Fibroblast of lung (primary cell): ENCODE data around the gene GRAP. TPM values are rescaled to one million over a fixed set of nuclear protein-coding genes. Genes with fewer than 3 reads are reported as not detected.

Experiments
- DNase-seq, 2 donors: peaks; one replicate each; pipeline versions ENCODE4 v3.0.0 to v3.0.0-alpha.2; 2010; ENCODE audit warnings: low read depth in 2 of 2
- H2AFZ ChIP-seq: 2 replicates; pipeline ENCODE4 v1.5.1; 2012; ENCODE audit warnings: low read length, control low read depth, inconsistent platforms
- H3K27ac ChIP-seq: 2 replicates; pipeline ENCODE4 v1.5.1; 2011; ENCODE audit warnings: low read length, control low read depth; ENCODE audit not compliant: insufficient read depth
- H3K27me3 ChIP-seq: 2 replicates; pipeline ENCODE4 v1.5.1; 2011; ENCODE audit warnings: mild to moderate bottlenecking, low read length; ENCODE audit not compliant: control insufficient read depth, insufficient read depth
- H3K36me3 ChIP-seq: 2 replicates; pipeline ENCODE4 v1.5.1; 2011; ENCODE audit warnings: low read length; ENCODE audit not compliant: control insufficient read depth, insufficient read depth
- H3K4me1 ChIP-seq: 2 replicates; pipeline ENCODE4 v1.5.1; 2011; ENCODE audit warnings: low read length; ENCODE audit not compliant: control insufficient read depth, insufficient read depth; ENCODE audit errors: extremely low read depth
- H3K4me2 ChIP-seq: 2 replicates; pipeline ENCODE4 v1.5.1; 2011; ENCODE audit warnings: low read length, control low read depth; ENCODE audit not compliant: insufficient read depth; ENCODE audit errors: extremely low read depth
- H3K4me3 ChIP-seq, 4 experiments: fragments of 200-600 bp in 1 of 4; sonication (generic) in 1 of 4; replicated peaks in 1 of 4; 2 replicates each; pipeline ENCODE4 v1.5.1; 2011 to 2016; ENCODE audit warnings: low read length in 4 of 4, low read depth in 3 of 4, mild to moderate bottlenecking in 3 of 4, control low read depth in 2 of 4, inconsistent platforms in 1 of 4, mixed read lengths in 1 of 4; ENCODE audit not compliant: insufficient read depth in 1 of 4; ENCODE audit errors: control extremely low read depth in 1 of 4
- H3K79me2 ChIP-seq: 2 replicates; pipeline ENCODE4 v1.5.1; 2012; ENCODE audit warnings: mild to moderate bottlenecking, low read length, inconsistent platforms; ENCODE audit not compliant: control insufficient read depth, insufficient read depth
- H3K9ac ChIP-seq: 2 replicates; pipeline ENCODE4 v1.5.1; 2011; ENCODE audit warnings: mild to moderate bottlenecking, low read length, control low read depth; ENCODE audit not compliant: insufficient read depth
- H3K9me3 ChIP-seq: 2 replicates; pipeline ENCODE4 v1.5.1; 2012; ENCODE audit warnings: low read depth, low read length; ENCODE audit not compliant: control insufficient read depth, insufficient read depth
- H4K20me1 ChIP-seq: 2 replicates; pipeline ENCODE4 v1.5.1; 2011; ENCODE audit warnings: low read length; ENCODE audit not compliant: control insufficient read depth, insufficient read depth; ENCODE audit errors: extremely low read depth
- CTCF ChIP-seq, 2 donors: IDR thresholded peaks in 1 of 2; conservative IDR thresholded peaks in 1 of 2; 1 replicate in 1 of 2; 2 replicates in 1 of 2; pipeline ENCODE4 v1.5.1; 2011 to 2012; ENCODE audit warnings: low read length in 2 of 2, control low read depth in 1 of 2, inconsistent platforms in 1 of 2, low read depth in 1 of 2, mild to moderate bottlenecking in 1 of 2
- EZH2 ChIP-seq: IDR thresholded peaks from 2 replicates; pipeline ENCODE4 v1.5.1; 2012; ENCODE audit warnings: low read length, control low read depth, mild to moderate bottlenecking; ENCODE audit errors: missing control alignments
- polyA plus RNA-seq, 2 donors: library from polyadenylated mRNA; depleted of rRNA in 1 of 2; stranded (reverse) in 1 of 2; unstranded in 1 of 2; fragments of >200 nt; gene quantifications; 2 replicates each; pipeline ENCODE4 v1.2.1, GENCODE V29; 2011 to 2012; ENCODE audit warnings: missing spikeins in 1 of 2
- total RNA-seq: library from RNA; depleted of rRNA; stranded (reverse); fragments of >200 nt; gene quantifications from 2 replicates; pipeline ENCODE4 v1.2.1, GENCODE V29; 2014

Gene GRAP
- total and polyA plus RNA-seq, 2 donors (not counting 1 experiment from before 2014, with no cell fraction given): 0.10 TPM; not detected in 1

- no peak overlapping the region for H3K4me3 ChIP-seq
- H3K4me1 ChIP-seq: peaks cover 9% of the 10 kb centered on the region
- DNase-seq: no peak
- peaks cover 17% of the 10 kb centered on the region for H3K79me2 ChIP-seq
- no peak overlapping the region for H3K27ac ChIP-seq
- H3K27me3 ChIP-seq: no peaks in the 10 kb centered on the region
- H3K4me2 ChIP-seq: no peak overlapping the region
- no peaks in the 10 kb centered on the region for H4K20me1 ChIP-seq
- no peak overlapping the region for H2AFZ ChIP-seq
- H3K9me3 ChIP-seq: no peaks in the 10 kb centered on the region
- no peak for TF ChIP-seq EZH2
- TF ChIP-seq CTCF (conservative IDR thresholded peaks at IDR 0.05 in 1 of 2, IDR thresholded peaks at IDR 0.05 in 1 of 2; ENCODE audit: low read depth in 1 of 2, low read length in 2 of 2): no peak
- H3K36me3 ChIP-seq: no peaks in the 10 kb centered on the region
- no peak overlapping the region for H3K9ac ChIP-seq
Measured at GRCh38 chr17:18999911-19000310, 46.8 kb downstream of the GRAP start.

- no peak overlapping the region for H3K4me3 ChIP-seq
- H3K9ac ChIP-seq: no peak overlapping the region
- H3K79me2 ChIP-seq: peaks cover 21% of the 10 kb centered on the region
- H3K36me3 ChIP-seq: no peaks in the 10 kb centered on the region
- no peak overlapping the region for H3K27ac ChIP-seq
- no peaks in the 10 kb centered on the region for H3K27me3 ChIP-seq
- no peak for DNase-seq
- no peaks in the 10 kb centered on the region for H3K9me3 ChIP-seq
- H2AFZ ChIP-seq: no peak overlapping the region
- peaks cover 14% of the 10 kb centered on the region for H3K4me1 ChIP-seq
- TF ChIP-seq CTCF (conservative IDR thresholded peaks at IDR 0.05 in 1 of 2, IDR thresholded peaks at IDR 0.05 in 1 of 2; ENCODE audit: low read depth in 1 of 2, low read length in 2 of 2) (no peak), EZH2 (no peak)
- no peak overlapping the region for H3K4me2 ChIP-seq
- H4K20me1 ChIP-seq: no peaks in the 10 kb centered on the region
Measured at GRCh38 chr17:18999394-18999793, 47.4 kb downstream of the GRAP start.

GRCh38 chr17:18997650-18998196 lies 49.0 kb downstream of the GRAP start:
- H3K4me1 ChIP-seq: peaks cover 9% of the 10 kb centered on the region
- no peaks in the 10 kb centered on the region for H3K27me3 ChIP-seq
- no peak overlapping the region for H3K9ac ChIP-seq
- no peak overlapping the region for H3K4me2 ChIP-seq
- H2AFZ ChIP-seq: no peak overlapping the region
- no peak overlapping the region for H3K27ac ChIP-seq
- no peaks in the 10 kb centered on the region for H3K9me3 ChIP-seq
- TF ChIP-seq EZH2: no peak
- TF ChIP-seq CTCF (conservative IDR thresholded peaks at IDR 0.05 in 1 of 2, IDR thresholded peaks at IDR 0.05 in 1 of 2; ENCODE audit: low read depth in 1 of 2, low read length in 2 of 2): no peak
- H3K4me3 ChIP-seq: no peak overlapping the region
- no peak for DNase-seq
- no peaks in the 10 kb centered on the region for H3K36me3 ChIP-seq
- H4K20me1 ChIP-seq: no peaks in the 10 kb centered on the region
- peaks cover 21% of the 10 kb centered on the region for H3K79me2 ChIP-seq
